ENCODE results near the gene GPR37.

Gene GPR37

DNA sequence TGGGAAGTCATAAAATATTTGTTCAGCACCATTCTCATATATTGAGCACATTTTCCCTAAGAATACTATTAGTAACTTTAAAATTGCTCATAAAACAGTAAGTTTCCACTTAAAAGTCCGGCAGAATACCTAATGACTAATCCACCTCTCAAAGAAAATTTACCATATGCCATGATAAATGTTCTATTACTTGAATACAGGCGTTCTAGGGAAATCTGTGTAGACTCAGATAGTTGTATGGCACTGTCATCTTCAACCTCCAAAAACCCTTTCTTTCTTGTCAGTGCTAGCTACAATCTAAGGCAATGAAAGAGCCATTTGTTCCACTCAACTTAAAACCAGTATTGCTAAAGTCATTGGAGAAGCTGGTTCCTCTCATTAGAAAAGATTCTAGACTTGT lies 7.3 kb downstream of the GPR37 start:
- no peaks in the 10 kb centered on the region for H4K20me1 ChIP-seq (ENCODE audit: insufficient read depth, low read length)
- H3K27me3 ChIP-seq (replicated peaks; ENCODE audit: insufficient read depth, low read length), result no peaks in the 10 kb centered on the region
- H3K9ac ChIP-seq (ENCODE audit: low read length), result no peak overlapping the region
- H3K4me1 ChIP-seq (ENCODE audit: low read length), result peaks cover 8% of the 10 kb centered on the region
- H3K4me2 ChIP-seq (ENCODE audit: low read depth, low read length), result no peak overlapping the region
- no peak for DNase-seq
- H3K27ac ChIP-seq (ENCODE audit: low read length), result no peak overlapping the region
- TF ChIP-seq, protein P1, sequence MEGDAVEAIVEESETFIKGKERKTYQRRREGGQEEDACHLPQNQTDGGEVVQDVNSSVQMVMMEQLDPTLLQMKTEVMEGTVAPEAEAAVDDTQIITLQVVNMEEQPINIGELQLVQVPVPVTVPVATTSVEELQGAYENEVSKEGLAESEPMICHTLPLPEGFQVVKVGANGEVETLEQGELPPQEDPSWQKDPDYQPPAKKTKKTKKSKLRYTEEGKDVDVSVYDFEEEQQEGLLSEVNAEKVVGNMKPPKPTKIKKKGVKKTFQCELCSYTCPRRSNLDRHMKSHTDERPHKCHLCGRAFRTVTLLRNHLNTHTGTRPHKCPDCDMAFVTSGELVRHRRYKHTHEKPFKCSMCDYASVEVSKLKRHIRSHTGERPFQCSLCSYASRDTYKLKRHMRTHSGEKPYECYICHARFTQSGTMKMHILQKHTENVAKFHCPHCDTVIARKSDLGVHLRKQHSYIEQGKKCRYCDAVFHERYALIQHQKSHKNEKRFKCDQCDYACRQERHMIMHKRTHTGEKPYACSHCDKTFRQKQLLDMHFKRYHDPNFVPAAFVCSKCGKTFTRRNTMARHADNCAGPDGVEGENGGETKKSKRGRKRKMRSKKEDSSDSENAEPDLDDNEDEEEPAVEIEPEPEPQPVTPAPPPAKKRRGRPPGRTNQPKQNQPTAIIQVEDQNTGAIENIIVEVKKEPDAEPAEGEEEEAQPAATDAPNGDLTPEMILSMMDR (IDR thresholded peaks at IDR 0.05; ENCODE audit: low read length), result no peak
- no peak for TF ChIP-seq EZH2 (optimal IDR thresholded peaks at IDR 0.05; ENCODE audit: low read depth, low read length)
- no peak for TF ChIP-seq EZH2phosphoT487 (IDR thresholded peaks at IDR 0.05; ENCODE audit: low read length)
- H3F3A ChIP-seq (ENCODE audit: insufficient read depth, low read length), result no peaks in the 10 kb centered on the region
- H3K9me2 ChIP-seq (replicated peaks; ENCODE audit: insufficient read depth, low read length), result no peaks in the 10 kb centered on the region
- 0 out of 2 replicates have a peak, but pooled peaks cover 2% of the 10 kb centered on the region for H3K79me2 ChIP-seq (ENCODE audit: low read length)
- H2AFZ ChIP-seq (ENCODE audit: low read length), result no peak overlapping the region
- H3K36me3 ChIP-seq (replicated peaks; ENCODE audit: insufficient read depth, low read length), result no peaks in the 10 kb centered on the region
- no peak overlapping the region for H3K4me3 ChIP-seq (ENCODE audit: low read length)
- H3K9me3 ChIP-seq (replicated peaks; ENCODE audit: insufficient read depth, low read length), result no peaks in the 10 kb centered on the region

DNA sequence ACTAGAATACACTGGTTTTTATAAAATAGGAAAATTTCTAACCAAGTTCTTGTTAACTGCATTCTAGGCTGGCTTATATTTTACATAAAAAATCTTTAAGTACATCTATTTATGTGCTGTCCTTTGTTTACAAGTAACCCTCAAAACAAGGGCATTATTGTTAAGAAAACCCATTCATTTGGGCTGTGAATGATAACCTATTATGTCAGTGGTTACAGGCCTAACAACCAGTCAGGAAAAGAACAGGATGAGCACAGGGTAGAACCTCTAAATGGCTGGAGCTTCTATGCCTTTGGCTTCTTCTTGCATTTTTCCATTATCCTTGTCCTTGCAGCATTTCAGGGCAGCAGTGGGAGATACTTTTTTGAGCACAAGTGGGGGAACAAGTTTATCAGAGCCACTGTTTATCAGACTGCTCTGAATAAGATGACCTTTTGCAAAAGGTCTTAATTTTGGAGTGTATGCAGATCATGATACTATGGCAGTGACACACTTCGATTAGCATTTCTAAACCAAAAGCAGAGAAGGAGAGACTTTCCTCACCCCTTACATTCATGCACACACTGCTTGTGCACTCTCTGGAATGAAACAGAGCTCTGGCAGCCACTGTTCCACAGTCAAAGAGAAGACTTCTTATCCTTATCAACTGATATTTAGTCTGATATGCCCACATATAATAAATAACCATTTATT lies 10.9 kb downstream of the GPR37 start:
- no peak for DNase-seq
- H3K9ac ChIP-seq (ENCODE audit: low read length), result no peak overlapping the region
- H3K27me3 ChIP-seq (replicated peaks; ENCODE audit: insufficient read depth, low read length), result no peaks in the 10 kb centered on the region
- no peaks in the 10 kb centered on the region for H3K4me1 ChIP-seq (ENCODE audit: low read length)
- no peaks in the 10 kb centered on the region for H3K79me2 ChIP-seq (ENCODE audit: low read length)
- H3F3A ChIP-seq (ENCODE audit: insufficient read depth, low read length), result no peaks in the 10 kb centered on the region
- H4K20me1 ChIP-seq (ENCODE audit: insufficient read depth, low read length), result no peaks in the 10 kb centered on the region
- TF ChIP-seq EZH2 (optimal IDR thresholded peaks at IDR 0.05; ENCODE audit: low read depth, low read length) (no peak), EZH2phosphoT487 (IDR thresholded peaks at IDR 0.05; ENCODE audit: low read length) (no peak)
- TF ChIP-seq, protein P1 (IDR thresholded peaks at IDR 0.05; ENCODE audit: low read length), result no peak
- no peak overlapping the region for H3K4me3 ChIP-seq (ENCODE audit: low read length)
- H3K9me2 ChIP-seq (replicated peaks; ENCODE audit: insufficient read depth, low read length), result no peaks in the 10 kb centered on the region
- no peak overlapping the region for H3K4me2 ChIP-seq (ENCODE audit: low read depth, low read length)
- no peak overlapping the region for H3K27ac ChIP-seq (ENCODE audit: low read length)
- H2AFZ ChIP-seq (ENCODE audit: low read length), result no peak overlapping the region
- H3K9me3 ChIP-seq (replicated peaks; ENCODE audit: insufficient read depth, low read length), result no peaks in the 10 kb centered on the region
- no peaks in the 10 kb centered on the region for H3K36me3 ChIP-seq (replicated peaks; ENCODE audit: insufficient read depth, low read length)

DNA sequence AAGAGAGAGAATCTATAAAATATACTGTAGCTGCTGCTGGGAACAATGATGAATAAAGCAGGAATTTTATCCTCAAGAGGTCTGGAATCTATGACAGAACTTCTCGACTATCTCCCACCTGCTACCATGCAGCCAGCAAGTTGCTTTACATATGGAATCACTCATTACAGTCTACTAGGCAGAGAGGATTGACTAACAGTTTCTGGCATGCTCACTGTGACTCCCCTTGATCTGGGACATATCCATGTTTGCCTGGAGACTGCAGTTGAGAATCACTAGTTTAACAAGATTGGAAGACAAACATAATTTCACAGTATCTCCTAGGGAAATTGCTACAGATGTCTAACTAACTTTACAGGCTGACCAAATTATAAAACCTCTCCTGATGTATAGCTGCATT lies 13.3 kb downstream of the GPR37 start:
- no peaks in the 10 kb centered on the region for H3K27me3 ChIP-seq (replicated peaks; ENCODE audit: insufficient read depth, low read length)
- no peak overlapping the region for H3K4me2 ChIP-seq (ENCODE audit: low read depth, low read length)
- H3K9me3 ChIP-seq (replicated peaks; ENCODE audit: insufficient read depth, low read length), result no peaks in the 10 kb centered on the region
- H3K9ac ChIP-seq (ENCODE audit: low read length), result no peak overlapping the region
- H4K20me1 ChIP-seq (ENCODE audit: insufficient read depth, low read length), result no peaks in the 10 kb centered on the region
- no peaks in the 10 kb centered on the region for H3K4me1 ChIP-seq (ENCODE audit: low read length)
- H2AFZ ChIP-seq (ENCODE audit: low read length), result no peak overlapping the region
- H3K79me2 ChIP-seq (ENCODE audit: low read length), result no peaks in the 10 kb centered on the region
- H3F3A ChIP-seq (ENCODE audit: insufficient read depth, low read length), result no peaks in the 10 kb centered on the region
- no peak for DNase-seq
- no peaks in the 10 kb centered on the region for H3K36me3 ChIP-seq (replicated peaks; ENCODE audit: insufficient read depth, low read length)
- no peaks in the 10 kb centered on the region for H3K9me2 ChIP-seq (replicated peaks; ENCODE audit: insufficient read depth, low read length)
- H3K27ac ChIP-seq (ENCODE audit: low read length), result no peak overlapping the region
- H3K4me3 ChIP-seq (ENCODE audit: low read length), result no peak overlapping the region
- TF ChIP-seq EZH2phosphoT487 (IDR thresholded peaks at IDR 0.05; ENCODE audit: low read length), result no peak
- TF ChIP-seq, protein P1 (IDR thresholded peaks at IDR 0.05; ENCODE audit: low read length), result no peak
- TF ChIP-seq EZH2 (optimal IDR thresholded peaks at IDR 0.05; ENCODE audit: low read depth, low read length), result no peak
